ENCODE data around the gene MOB3B.

MOB3B gene

GRCh38 chr9:27353166-27353473, 176.5 kb downstream of the MOB3B start:
- H3K27me3 ChIP-seq (ENCODE audit: control insufficient read depth in 1 of 2, insufficient read depth in 2 of 2, low read length in 2 of 2), result no peaks in the 10 kb centered on the region
- H3K9me3 ChIP-seq (ENCODE audit: low read length), result no peaks in the 10 kb centered on the region
- H3K4me3 ChIP-seq (ENCODE audit: low read depth in 1 of 2, low read length in 2 of 2), result no peak overlapping the region
- H3K9ac ChIP-seq (ENCODE audit: low read length), result no peak overlapping the region
- H3K27ac ChIP-seq (ENCODE audit: low read depth, low read length), result no peak overlapping the region
- peaks cover 36% of the 10 kb centered on the region for H3K4me1 ChIP-seq (ENCODE audit: insufficient read depth, low read length)
- H3K36me3 ChIP-seq (ENCODE audit: insufficient read depth, low read length), result peaks cover 4% of the 10 kb centered on the region

- no peaks in the 10 kb centered on the region for H3K9me3 ChIP-seq (ENCODE audit: low read length)
- H3K27me3 ChIP-seq (ENCODE audit: control insufficient read depth in 1 of 2, insufficient read depth in 2 of 2, low read length in 2 of 2), result no peaks in the 10 kb centered on the region
- peaks cover 36% of the 10 kb centered on the region for H3K4me1 ChIP-seq (ENCODE audit: insufficient read depth, low read length)
- H3K4me3 ChIP-seq (ENCODE audit: low read depth in 1 of 2, low read length in 2 of 2), result no peak overlapping the region
- H3K27ac ChIP-seq (ENCODE audit: low read depth, low read length), result no peak overlapping the region
- no peak overlapping the region for H3K9ac ChIP-seq (ENCODE audit: low read length)
- H3K36me3 ChIP-seq (ENCODE audit: insufficient read depth, low read length), result peaks cover 4% of the 10 kb centered on the region
Measured at GRCh38 chr9:27352457-27353165, 177.0 kb downstream of the MOB3B start.

- Histone ChIP-seq H3K9me3 (ENCODE audit: low read length) (no peaks in the 10 kb centered on the region), H3K9ac (ENCODE audit: low read length) (no peak overlapping the region), H3K27me3 (ENCODE audit: control insufficient read depth in 1 of 2, insufficient read depth in 2 of 2, low read length in 2 of 2) (no peaks in the 10 kb centered on the region), H3K4me3 (ENCODE audit: low read depth in 1 of 2, low read length in 2 of 2) (no peak overlapping the region), H3K4me1 (ENCODE audit: insufficient read depth, low read length) (peaks cover 36% of the 10 kb centered on the region), H3K36me3 (ENCODE audit: insufficient read depth, low read length) (no peaks in the 10 kb centered on the region), H3K27ac (ENCODE audit: low read depth, low read length) (peak overlapping the region; percentile 67)
Measured at GRCh38 chr9:27351438-27351837, 178.2 kb downstream of the MOB3B start.

GRCh38 chr9:27350382-27350976, 179.1 kb downstream of the MOB3B start:
- Histone ChIP-seq H3K4me3 (ENCODE audit: low read depth in 1 of 2, low read length in 2 of 2) (no peak overlapping the region), H3K27me3 (ENCODE audit: control insufficient read depth in 1 of 2, insufficient read depth in 2 of 2, low read length in 2 of 2) (no peaks in the 10 kb centered on the region), H3K36me3 (ENCODE audit: insufficient read depth, low read length) (no peaks in the 10 kb centered on the region), H3K27ac (ENCODE audit: low read depth, low read length) (no peak overlapping the region), H3K9ac (ENCODE audit: low read length) (no peak overlapping the region), H3K9me3 (ENCODE audit: low read length) (no peaks in the 10 kb centered on the region), H3K4me1 (ENCODE audit: insufficient read depth, low read length) (peaks cover 36% of the 10 kb centered on the region)

- no peaks in the 10 kb centered on the region for H3K36me3 ChIP-seq (ENCODE audit: insufficient read depth, low read length)
- peak overlapping the region; percentile 41 for H3K27ac ChIP-seq (ENCODE audit: low read depth, low read length)
- peaks cover 36% of the 10 kb centered on the region for H3K4me1 ChIP-seq (ENCODE audit: insufficient read depth, low read length)
- no peak overlapping the region for H3K9ac ChIP-seq (ENCODE audit: low read length)
- no peak overlapping the region for H3K4me3 ChIP-seq (ENCODE audit: low read depth in 1 of 2, low read length in 2 of 2)
- H3K27me3 ChIP-seq (ENCODE audit: control insufficient read depth in 1 of 2, insufficient read depth in 2 of 2, low read length in 2 of 2), result no peaks in the 10 kb centered on the region
- H3K9me3 ChIP-seq (ENCODE audit: low read length), result no peaks in the 10 kb centered on the region
Measured at GRCh38 chr9:27349698-27350080, 179.9 kb downstream of the MOB3B start.

GRCh38 chr9:27348785-27349697, 180.6 kb downstream of the MOB3B start:
- no peak overlapping the region for H3K27ac ChIP-seq (ENCODE audit: low read depth, low read length)
- H3K4me1 ChIP-seq (ENCODE audit: insufficient read depth, low read length), result peaks cover 36% of the 10 kb centered on the region
- no peak overlapping the region for H3K4me3 ChIP-seq (ENCODE audit: low read depth in 1 of 2, low read length in 2 of 2)
- no peak overlapping the region for H3K9ac ChIP-seq (ENCODE audit: low read length)
- no peaks in the 10 kb centered on the region for H3K9me3 ChIP-seq (ENCODE audit: low read length)
- no peaks in the 10 kb centered on the region for H3K36me3 ChIP-seq (ENCODE audit: insufficient read depth, low read length)
- H3K27me3 ChIP-seq (ENCODE audit: control insufficient read depth in 1 of 2, insufficient read depth in 2 of 2, low read length in 2 of 2), result no peaks in the 10 kb centered on the region

- Histone ChIP-seq H3K27ac (ENCODE audit: low read depth, low read length) (no peak overlapping the region), H3K36me3 (ENCODE audit: insufficient read depth, low read length) (no peaks in the 10 kb centered on the region), H3K4me1 (ENCODE audit: insufficient read depth, low read length) (peaks cover 32% of the 10 kb centered on the region), H3K9ac (ENCODE audit: low read length) (no peak overlapping the region), H3K9me3 (ENCODE audit: low read length) (no peaks in the 10 kb centered on the region), H3K27me3 (ENCODE audit: control insufficient read depth in 1 of 2, insufficient read depth in 2 of 2, low read length in 2 of 2) (no peaks in the 10 kb centered on the region), H3K4me3 (ENCODE audit: low read depth in 1 of 2, low read length in 2 of 2) (no peak overlapping the region)
Measured at GRCh38 chr9:27347889-27348288, 181.7 kb downstream of the MOB3B start.

GRCh38 chr9:27344776-27345175, 184.8 kb downstream of the MOB3B start:
- no peaks in the 10 kb centered on the region for H3K27me3 ChIP-seq (ENCODE audit: control insufficient read depth in 1 of 2, insufficient read depth in 2 of 2, low read length in 2 of 2)
- H3K27ac ChIP-seq (ENCODE audit: low read depth, low read length), result no peak overlapping the region
- H3K9ac ChIP-seq (ENCODE audit: low read length), result no peak overlapping the region
- no peak overlapping the region for H3K4me3 ChIP-seq (ENCODE audit: low read depth in 1 of 2, low read length in 2 of 2)
- H3K36me3 ChIP-seq (ENCODE audit: insufficient read depth, low read length), result no peaks in the 10 kb centered on the region
- H3K9me3 ChIP-seq (ENCODE audit: low read length), result no peaks in the 10 kb centered on the region
- H3K4me1 ChIP-seq (ENCODE audit: insufficient read depth, low read length), result peaks cover 22% of the 10 kb centered on the region

- Histone ChIP-seq H3K9me3 (ENCODE audit: low read length) (no peaks in the 10 kb centered on the region), H3K4me1 (ENCODE audit: insufficient read depth, low read length) (peaks cover 30% of the 10 kb centered on the region), H3K9ac (ENCODE audit: low read length) (no peak overlapping the region), H3K36me3 (ENCODE audit: insufficient read depth, low read length) (no peaks in the 10 kb centered on the region), H3K27ac (ENCODE audit: low read depth, low read length) (no peak overlapping the region), H3K27me3 (ENCODE audit: control insufficient read depth in 1 of 2, insufficient read depth in 2 of 2, low read length in 2 of 2) (no peaks in the 10 kb centered on the region), H3K4me3 (ENCODE audit: low read depth in 1 of 2, low read length in 2 of 2) (no peak overlapping the region)
Measured at GRCh38 chr9:27341545-27342294, 187.9 kb downstream of the MOB3B start.

GRCh38 chr9:27340961-27341511, 188.6 kb downstream of the MOB3B start:
- H3K9me3 ChIP-seq (ENCODE audit: low read length), result no peaks in the 10 kb centered on the region
- no peaks in the 10 kb centered on the region for H3K36me3 ChIP-seq (ENCODE audit: insufficient read depth, low read length)
- no peak overlapping the region for H3K27ac ChIP-seq (ENCODE audit: low read depth, low read length)
- H3K4me1 ChIP-seq (ENCODE audit: insufficient read depth, low read length), result peaks cover 30% of the 10 kb centered on the region
- no peak overlapping the region for H3K4me3 ChIP-seq (ENCODE audit: low read depth in 1 of 2, low read length in 2 of 2)
- H3K27me3 ChIP-seq (ENCODE audit: control insufficient read depth in 1 of 2, insufficient read depth in 2 of 2, low read length in 2 of 2), result no peaks in the 10 kb centered on the region
- no peak overlapping the region for H3K9ac ChIP-seq (ENCODE audit: low read length)

GRCh38 chr9:27340285-27340674, 189.3 kb downstream of the MOB3B start:
- Histone ChIP-seq H3K36me3 (ENCODE audit: insufficient read depth, low read length) (no peaks in the 10 kb centered on the region), H3K9me3 (ENCODE audit: low read length) (no peaks in the 10 kb centered on the region), H3K27ac (ENCODE audit: low read depth, low read length) (no peak overlapping the region), H3K27me3 (ENCODE audit: control insufficient read depth in 1 of 2, insufficient read depth in 2 of 2, low read length in 2 of 2) (no peaks in the 10 kb centered on the region), H3K4me1 (ENCODE audit: insufficient read depth, low read length) (peaks cover 30% of the 10 kb centered on the region), H3K4me3 (ENCODE audit: low read depth in 1 of 2, low read length in 2 of 2) (no peak overlapping the region), H3K9ac (ENCODE audit: low read length) (no peak overlapping the region)

Data from muscle layer of colon (tissue), 2 donors.